Hindlimb muscle (tissue), 1 donor: ENCODE measurements around the gene ADAMTS20. TPM values are rescaled to one million over a fixed set of nuclear protein-coding genes. Genes with fewer than 3 reads are reported as not detected.
"Not testable (repeated sequence)": the region's sequence is repeated elsewhere in the genome, so short reads cannot be mapped to it uniquely, and the experiment has no call there.

ENCODE experiments used
- DNase-seq: peaks from one replicate; pipeline ENCODE4 v3.0.0-alpha.2; 2013
- polyA plus RNA-seq: library from polyadenylated mRNA; unstranded; fragments of 120-200 nt; gene quantifications from one replicate; pipeline ENCODE4 v1.2.1, GENCODE V29; 2013; ENCODE audit not compliant: insufficient read length

Gene ADAMTS20
- polyA plus RNA-seq, 1 donor: 0.72 TPM

DNA sequence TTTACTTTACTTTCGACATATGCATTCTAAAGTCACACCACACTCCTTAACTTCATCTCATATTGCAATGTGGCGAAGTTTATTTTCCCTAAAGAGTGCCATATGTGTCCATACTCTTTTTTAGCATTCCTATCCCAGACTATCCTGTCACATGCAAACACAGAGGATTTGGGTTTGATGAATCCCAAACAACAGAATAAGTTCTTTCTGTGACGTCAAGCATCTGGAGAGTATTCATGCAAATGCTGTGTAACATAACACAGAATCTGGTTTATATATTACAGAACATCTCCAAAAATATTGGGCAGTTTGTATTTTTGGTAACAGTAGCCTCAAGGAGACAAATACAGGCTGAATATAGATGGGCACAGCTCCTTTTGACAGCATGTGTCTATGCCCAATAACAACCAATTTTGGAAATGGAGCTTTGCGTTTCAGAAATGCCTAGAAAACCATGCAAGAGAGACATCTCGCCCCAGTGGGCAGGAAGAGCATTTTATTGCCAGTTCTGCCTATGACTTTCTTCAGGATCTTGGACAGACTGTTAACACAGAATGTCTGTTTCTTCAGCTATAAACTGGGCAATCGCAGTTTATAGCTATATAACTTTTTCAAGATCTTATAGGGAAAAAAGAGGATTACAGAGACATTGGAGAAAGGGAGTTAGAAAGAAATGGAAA, 190.8 kb downstream of the ADAMTS20 start:
- DNase-seq: no peak

DNA sequence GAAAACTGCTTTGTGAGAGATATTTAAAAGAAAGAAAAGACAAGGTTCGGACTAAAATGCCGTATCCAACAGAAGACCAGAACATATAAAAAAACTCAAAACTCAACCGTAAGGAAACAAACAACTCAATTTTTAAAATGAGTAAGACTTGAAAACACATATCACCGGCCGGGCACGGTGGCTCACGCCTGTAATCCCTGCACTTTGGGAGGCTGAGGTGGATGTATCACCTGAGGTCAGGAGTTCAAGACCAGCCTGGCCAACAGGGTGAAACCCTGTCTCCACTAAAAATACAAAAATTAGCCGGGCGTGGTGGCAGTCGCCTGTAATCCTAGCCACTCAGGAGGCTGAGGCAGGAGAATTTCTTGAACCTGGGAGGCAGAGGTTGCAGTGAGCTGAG, 192.0 kb downstream of the ADAMTS20 start:
- DNase-seq: not testable (repeated sequence)

DNA sequence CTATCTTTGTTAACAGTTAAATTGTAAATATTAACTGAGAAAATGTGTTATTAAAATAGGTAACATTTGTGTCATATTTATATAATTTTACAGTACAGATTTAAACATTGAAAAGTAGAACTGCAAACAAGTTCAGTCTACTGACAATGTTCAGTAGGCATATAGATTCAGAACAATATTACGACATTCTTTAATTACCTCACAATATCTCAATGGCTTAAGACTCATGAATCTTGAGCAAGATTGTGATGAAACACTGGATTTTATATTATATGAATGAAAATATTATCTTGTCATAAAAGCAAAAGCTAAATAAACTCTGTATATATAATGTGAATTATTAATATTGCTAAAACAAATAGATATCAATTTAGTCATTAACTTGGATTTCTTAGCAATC, 194.9 kb downstream of the ADAMTS20 start:
- no peak for DNase-seq

DNA sequence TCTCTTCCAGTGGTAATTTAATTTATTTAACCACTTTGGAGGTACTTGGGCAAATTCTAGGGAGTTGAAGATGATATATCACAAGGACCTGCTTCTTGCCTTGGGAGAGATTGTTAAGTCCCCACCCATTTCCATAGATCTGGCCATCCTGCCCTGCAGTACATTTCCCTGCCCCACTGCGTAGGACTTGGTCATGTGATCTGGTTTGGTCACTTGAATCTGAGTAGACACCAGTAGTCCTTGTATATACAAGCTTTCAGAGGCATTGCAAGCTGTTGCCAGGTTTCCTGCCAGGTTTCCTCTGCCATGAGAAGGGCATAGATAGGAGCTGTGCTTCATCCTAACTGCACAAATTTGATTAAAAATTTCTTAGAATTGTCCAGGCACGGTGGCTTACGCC, 200.0 kb downstream of the ADAMTS20 start:
- no peak for DNase-seq

DNA sequence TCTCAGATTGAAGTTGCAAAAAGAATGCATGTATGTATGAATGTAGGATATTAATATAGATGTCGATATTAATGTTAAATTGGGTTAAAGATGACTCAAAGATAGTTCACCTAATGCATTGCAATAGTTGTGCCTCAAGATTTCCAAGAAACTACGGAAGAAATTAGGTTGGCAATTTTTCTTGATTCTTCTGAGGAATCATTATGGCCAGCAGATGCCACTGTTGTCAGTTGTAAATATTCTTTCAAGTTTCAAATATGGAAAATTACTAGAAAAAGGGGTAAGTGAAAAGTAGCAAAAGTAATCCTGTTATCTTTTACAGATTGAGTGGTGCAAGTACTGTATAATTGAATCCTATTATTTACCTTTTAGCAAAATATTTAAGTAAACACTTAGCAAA, 202.1 kb downstream of the ADAMTS20 start:
- no peak for DNase-seq

DNA sequence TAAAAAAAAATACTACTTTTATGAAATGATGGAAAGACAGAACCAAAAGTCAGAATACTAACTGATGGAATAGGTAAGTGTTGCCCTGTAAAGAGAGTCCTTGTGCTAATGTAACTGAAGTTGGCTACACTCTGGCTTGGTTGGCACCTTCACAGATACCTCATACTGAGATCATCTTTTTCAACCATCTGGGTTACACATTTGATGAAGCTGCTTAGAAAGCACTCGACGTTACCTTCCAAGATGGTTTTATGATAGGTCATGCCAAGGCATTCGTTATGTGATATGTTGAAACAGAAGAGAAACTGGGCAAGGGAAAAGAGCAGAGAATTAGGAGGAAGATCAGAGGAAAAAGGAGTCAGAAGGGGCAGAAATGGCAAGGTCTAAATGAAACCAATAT, 203.8 kb downstream of the ADAMTS20 start:
- no peak for DNase-seq

DNA sequence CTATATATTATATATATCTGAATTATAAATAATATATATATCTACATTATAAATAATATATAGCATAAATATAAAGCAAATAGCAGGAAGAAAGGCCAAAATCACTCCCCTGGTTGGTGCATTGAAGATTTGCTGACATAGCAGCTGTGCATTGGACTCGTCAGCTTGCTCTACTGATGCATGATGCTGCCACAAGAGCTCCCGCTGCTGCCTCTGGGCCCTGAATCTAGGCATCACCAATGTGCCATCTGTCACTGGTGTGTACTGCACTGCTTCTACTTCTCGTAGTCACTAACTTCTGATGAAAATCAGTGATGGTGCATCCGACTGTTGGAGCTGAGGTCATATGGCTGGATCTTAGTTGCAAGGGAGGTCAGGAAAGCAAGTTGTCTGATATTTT, 205.0 kb downstream of the ADAMTS20 start:
- DNase-seq: no peak

DNA sequence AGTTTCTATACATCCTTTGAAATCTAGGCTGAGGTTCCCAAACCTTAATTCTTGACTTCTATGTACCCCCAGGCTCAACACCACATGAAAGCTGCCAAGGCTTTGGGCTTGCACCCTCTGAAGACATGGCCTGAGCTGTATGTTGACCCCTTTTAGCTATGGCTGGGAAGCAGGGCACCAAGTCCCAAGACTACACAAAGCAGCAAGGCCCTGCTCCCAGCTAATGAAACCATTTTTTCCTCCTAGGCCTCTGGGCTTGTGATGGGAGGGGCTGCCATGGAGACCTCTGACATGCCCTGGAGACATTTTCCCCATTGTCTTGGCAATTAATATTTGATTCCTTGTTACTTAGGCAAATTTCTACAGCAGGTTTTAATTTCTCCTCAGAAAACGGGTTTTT, 207.0 kb downstream of the ADAMTS20 start:
- no peak for DNase-seq

DNA sequence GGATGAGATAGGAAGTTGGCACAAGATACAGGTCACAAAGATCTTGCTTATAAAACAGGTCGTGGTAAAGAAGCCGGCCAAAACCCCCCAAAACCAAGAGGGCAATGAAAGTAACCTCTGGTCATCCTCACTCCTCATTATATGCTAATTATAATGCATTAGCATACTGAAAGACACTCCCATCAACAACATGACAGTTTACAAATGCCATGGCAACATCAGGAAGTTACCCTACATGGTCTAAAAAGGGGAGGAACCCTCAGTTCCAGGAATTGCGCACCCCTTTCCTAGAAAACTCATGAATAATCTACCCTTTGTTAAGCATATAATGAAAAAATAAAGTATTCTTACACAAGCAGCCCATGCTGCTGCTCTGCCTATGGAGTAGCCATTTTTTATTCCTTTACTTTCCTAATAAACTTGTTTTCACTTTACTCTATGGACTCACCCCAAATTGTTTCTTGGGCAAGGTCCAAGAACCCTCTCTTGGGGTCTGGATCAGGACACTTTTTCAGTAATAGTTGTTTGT, 210.2 kb downstream of the ADAMTS20 start:
- DNase-seq: not testable (repeated sequence)

DNA sequence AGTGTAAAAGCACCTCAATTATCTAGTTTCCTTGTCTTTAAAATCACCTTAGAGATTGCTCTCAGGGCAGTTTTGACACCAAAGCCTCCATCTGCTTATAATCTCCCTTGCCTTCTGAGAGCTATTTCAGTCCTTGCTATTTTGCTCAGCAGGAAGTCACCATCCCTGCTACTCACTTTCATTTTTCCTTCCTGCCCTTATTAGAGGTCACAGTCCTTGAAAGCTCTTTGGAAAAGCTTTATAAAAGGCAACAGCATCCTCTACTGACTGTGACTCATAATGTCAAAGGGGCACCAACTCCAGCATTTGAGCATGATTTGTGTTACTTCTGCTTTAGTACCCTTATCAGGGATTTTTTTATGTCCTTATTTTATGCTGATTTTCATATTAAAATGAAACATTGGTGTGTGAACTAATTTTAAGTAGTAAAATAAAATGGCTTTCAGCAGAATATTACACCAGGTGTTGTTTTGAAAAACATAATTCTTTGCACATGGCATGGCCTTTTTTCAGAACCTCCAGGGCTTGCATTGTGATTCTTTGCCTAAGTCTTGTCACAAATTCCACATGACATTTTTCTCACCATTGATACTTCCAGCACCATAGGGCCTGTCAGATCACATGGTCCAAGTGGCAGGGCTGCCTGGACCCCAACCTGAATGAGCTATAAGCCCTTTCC, 213.0 kb downstream of the ADAMTS20 start:
- peak; percentile 54 for DNase-seq

DNA sequence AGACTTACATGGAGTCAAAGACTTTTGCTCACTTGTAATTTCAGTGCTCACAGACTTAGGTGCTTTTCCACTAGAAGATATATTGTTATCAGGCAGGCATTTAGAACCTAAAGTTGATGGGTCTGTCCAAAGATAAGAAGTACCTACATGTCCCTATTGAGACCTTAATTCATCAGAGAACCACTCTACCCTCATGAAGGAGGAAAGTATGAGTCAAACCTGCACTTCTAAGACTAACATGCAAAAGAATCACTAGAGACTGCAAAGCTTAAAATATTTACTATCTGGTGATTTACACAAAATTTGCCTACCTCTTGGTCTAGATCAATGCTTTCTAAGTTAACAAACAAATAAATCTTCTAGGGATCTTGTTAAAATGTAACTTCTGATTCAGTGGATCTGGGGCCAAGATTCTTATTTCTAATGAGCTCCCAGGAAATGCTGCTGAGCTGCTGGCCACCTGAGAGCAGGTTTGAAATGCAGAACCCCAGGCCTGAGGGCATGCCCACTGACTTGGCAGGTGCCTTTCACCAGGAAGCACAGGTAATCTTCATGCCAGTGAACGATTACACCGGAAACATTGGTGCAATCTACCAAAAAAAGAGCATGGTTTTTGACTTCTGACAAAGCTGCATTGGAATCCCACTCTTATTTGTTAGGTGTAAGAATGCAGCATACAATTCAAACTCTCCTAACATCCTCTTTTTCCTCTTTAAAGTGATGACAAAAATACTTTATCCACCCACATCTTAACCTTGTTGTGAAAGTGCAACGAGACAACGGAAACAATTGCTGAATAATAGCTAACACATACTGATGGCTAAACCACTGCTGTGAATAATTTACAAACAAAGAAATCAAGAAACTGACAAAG, 214.2 kb downstream of the ADAMTS20 start:
- DNase-seq: no peak

DNA sequence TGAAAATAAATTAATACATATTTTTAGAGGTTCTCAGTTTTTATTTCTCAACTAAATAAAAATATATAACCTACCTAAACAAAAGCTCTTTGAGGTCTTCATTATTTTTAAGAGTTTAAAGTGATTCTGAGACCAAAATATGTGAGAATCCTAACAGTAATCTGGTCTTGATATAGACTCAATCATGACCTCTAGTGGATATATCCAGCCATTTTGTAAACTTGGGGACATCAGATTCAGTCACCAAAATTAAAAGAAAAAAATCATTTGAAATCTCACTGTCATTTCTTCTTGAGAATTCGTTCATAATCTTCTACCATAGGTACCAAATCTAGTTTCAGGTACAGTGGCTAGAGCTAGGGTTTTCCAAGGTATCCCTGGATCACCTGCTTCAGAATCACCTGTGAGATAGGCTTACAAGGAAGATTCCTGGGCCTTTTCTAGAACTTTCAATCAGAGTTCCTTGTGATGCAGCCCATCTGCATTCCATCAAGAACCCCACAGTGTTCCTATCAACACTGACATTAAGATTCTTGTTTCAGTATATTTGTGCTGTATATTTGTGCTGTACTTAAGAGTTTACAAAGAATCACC, 214.9 kb downstream of the ADAMTS20 start:
- DNase-seq: no peak

DNA sequence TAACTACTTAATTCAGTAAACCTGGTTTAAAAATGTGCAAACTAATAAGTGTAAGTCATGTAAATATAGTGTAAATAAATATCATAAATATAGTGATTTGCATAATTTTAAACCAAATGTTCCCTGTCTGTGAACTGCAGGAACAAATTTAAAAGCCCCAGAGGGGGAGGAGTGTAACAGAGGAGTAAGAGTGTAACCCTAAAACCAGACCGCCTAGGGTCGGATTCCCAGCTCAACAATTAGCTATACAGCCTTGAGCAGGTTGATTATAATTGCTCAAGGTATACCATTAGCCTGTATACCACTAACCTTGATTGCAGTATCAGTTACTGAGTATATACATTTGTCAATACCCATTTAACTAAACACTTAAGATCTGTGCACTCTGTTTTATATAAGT, 218.4 kb downstream of the ADAMTS20 start:
- DNase-seq: no peak

DNA sequence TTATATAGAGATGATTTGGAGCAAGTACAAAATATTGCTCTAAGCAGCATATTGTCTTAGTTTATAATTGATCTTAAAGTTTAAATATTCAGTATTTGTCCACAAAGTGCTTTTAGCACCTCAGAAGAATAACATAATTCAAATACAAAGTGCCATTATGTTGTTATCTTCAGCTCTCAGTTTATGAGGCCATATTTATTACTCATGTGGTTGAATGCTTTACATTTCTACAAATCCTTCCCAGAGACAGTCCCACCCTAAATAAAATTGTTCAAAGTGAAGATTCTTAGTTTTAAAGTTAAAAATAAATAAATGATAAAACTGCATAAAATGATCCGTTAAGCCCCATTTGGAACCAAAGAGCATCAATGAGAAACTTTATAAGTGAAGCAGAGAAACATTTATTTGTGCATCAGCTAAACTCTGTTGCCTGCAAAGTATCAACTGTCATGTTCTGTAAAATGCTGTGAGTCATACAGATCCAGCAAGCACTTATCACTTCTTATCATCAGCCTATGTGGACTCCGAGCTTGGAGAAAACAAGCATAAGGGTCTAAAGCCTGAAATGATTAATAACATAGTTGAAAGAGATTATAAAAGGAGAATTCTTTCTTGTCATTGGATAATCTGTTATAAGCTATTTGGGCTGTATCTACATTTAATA, 218.9 kb downstream of the ADAMTS20 start:
- no peak for DNase-seq

DNA sequence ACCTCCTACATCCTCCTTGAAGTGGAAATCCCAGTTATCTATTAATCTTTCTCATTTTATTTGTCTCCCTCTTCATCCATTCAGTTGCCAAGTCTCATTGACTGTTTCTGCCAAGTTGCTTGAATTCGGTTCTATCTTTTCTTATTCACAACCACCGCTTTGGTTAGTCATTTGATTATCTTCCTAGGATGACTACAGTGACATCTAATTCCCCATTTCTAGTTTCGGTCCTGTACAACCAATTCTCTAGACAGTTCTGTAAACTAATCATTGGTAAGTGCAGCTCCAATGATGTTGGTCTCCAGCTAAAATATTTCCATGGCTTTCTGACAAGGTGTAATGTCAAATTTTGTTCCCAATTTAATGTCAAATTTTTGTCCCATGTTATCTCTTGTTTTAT, 220.1 kb downstream of the ADAMTS20 start:
- no peak for DNase-seq

DNA sequence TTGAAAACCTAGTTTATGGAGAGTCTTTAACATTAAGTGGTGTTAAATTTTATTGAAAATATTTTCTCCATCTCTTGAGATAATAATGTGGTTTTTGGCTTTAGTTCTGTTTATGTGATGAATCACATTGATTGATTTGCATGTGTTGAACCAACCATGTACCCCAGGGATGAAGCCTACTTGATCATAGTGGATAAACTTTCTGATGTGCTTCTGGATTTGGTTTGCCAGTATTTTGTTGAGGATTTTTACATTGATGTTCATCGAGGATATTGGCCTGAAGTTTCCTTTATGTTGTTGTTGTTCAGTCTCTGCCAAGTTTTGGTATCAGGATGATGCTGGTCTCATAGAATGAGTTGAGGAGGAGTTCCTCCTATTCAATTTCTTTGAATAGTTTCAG, 222.6 kb downstream of the ADAMTS20 start:
- no peak for DNase-seq

DNA sequence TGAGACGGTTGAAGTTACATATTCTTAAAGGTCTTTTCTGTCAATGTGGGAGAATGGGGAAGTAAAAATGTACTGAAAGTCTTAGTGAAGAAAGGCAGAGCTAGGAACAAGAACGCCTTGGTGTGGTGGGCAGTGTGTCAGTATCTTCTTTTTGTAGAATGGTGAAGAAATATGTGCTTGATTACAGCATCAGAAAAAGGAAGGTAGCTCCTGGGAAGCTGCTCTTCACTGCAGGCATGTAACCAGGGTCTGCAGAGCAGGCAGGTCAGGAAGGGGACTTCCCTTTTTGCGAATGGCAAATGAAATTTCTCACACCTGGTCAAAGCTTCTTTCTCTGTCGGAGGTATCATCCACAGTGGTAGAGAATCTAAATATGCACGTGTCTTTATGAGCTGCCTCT, 226.2 kb downstream of the ADAMTS20 start:
- DNase-seq: no peak

DNA sequence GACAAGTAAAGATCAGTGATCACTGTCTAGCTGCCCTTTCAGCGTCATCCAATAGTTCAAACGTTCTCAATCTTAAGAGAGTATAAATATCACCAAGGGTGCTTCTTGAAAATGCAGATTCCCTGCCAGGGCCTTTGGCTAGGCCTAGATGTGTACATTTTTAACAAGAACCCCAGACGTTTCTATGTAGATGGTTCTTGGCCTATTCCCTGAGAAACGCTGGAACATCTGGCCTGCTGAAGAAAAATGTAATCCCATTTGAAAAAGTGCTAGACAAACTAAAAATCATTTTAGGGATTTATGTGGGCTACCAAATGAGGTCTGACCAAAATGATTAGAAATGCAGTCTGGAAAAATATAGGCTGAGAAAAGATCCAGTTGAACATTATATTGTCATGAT, 231.7 kb downstream of the ADAMTS20 start:
- DNase-seq: no peak

DNA sequence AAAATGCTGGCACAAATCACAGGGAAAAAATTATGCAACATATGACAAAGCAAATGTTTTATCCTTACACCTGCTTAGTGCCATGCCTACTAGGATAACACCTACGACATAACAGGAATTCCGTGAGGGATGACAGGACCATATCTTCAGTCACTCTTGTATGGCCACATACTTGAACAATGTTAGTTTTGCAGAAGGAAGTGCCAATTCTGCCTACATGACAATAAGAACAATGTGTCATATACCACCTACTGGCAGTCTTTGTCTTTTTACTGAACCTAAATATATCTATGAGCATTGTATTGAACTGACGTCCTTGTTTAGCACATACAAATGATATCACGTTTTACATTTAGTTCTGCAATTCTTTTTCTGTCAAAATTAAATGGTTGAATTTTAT, 234.0 kb downstream of the ADAMTS20 start:
- DNase-seq: no peak

DNA sequence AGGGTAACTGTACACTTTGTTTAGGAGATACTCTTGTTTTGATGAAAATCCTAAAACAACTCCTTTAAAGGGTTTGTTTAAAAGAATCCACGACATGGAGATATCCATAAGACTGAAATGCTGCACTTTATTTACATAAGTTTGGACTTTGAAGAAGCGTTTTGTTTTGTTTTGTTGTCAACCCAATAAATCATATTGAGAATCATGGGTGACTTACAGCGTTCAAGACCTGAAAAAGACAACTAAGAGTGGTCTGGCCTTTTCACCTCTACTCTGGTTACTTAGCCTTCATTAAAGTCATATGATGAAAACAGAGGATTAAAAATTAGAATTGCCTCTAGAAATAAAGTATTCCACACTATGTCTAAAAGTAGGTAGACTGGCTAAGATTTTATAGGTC, 234.8 kb downstream of the ADAMTS20 start:
- no peak for DNase-seq

DNA sequence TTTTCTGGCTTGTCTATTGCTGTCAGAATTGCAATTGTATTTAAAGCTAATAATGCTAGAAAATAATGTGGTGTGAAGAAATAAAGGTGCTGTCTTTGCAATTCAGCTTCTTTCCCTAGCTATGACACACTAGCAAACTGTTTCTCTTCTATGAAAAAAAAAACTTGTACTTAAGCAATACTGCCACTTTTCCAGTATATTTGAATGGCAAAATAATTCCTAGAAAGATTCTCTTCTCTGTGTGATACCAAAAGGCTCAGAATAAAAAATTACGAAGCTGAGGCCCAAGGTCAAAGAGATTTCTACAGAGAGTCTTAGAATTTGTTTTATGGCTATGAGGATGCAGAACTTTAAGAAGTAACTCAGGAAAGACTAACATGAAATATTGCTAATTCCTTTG, 235.5 kb downstream of the ADAMTS20 start:
- DNase-seq: no peak

DNA sequence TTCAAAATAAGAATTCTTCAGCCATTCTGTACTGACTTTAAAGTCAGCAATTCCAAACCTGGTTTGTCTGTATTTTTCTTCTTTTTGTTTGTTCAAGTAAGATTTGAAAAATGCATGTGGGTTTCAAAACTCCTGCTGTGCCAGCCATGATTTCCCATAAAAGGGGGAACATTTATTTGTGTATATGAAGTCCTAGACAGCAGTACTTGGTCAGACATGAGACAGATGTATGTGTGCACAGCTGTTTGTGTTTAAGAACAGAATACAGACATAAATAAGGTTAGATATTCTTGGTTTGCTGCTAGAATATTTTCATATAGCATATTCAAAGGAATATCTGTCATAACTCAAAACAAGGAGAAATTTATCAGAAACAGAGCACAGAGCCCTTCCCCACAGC, 236.0 kb downstream of the ADAMTS20 start:
- DNase-seq: no peak
